ENCODE measurements around the gene CAPS.

GRCh38 chr19:5957170-5957569 is 43.1 kb downstream of the CAPS start:
- TF ChIP-seq, protein P1, sequence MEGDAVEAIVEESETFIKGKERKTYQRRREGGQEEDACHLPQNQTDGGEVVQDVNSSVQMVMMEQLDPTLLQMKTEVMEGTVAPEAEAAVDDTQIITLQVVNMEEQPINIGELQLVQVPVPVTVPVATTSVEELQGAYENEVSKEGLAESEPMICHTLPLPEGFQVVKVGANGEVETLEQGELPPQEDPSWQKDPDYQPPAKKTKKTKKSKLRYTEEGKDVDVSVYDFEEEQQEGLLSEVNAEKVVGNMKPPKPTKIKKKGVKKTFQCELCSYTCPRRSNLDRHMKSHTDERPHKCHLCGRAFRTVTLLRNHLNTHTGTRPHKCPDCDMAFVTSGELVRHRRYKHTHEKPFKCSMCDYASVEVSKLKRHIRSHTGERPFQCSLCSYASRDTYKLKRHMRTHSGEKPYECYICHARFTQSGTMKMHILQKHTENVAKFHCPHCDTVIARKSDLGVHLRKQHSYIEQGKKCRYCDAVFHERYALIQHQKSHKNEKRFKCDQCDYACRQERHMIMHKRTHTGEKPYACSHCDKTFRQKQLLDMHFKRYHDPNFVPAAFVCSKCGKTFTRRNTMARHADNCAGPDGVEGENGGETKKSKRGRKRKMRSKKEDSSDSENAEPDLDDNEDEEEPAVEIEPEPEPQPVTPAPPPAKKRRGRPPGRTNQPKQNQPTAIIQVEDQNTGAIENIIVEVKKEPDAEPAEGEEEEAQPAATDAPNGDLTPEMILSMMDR (conservative IDR thresholded peaks at IDR 0.05; ENCODE audit: low read depth, low read length): no peak
- TF ChIP-seq EZH2 (IDR thresholded peaks at IDR 0.05; ENCODE audit: low read length, unreplicated experiment) (no peak), EZH2phosphoT487 (IDR thresholded peaks at IDR 0.05; ENCODE audit: borderline replicate concordance, low read length) (no peak)
